ENCODE results near the gene HLTF. TPM values are rescaled to one million over a fixed set of nuclear protein-coding genes. Genes with fewer than 3 reads are reported as not detected.
A peak's percentile ranks its signal among the peaks of the same experiment; 100 is the strongest.

Gene HLTF
- total and polyA plus RNA-seq, 2 of the 13 experiments (the other 11 are each of a cell fraction or from before 2014, with no cell fraction given): 12.0 to 22.9 TPM

DNA sequence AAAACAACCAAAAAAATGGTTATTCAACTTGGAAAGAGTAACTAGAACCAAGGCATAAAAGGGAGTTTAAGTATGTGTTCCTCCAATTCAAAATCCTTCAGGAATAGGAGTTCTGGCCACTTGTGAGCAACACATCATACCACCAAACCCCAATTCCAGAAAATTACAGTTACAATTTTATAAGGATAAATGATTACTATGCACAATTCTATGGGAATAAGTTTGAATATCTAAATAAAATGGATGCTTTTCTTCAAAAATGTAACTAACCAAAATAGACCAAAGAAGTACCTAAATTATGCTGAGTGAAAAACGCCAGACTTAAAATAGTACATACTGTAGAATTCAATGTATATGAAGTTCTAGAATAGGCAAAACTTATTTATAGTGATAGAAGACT is 4.6 kb downstream of the HLTF start:
- ChIA-PET CTCF (ENCODE audit: low intra/inter-chr PET ratio, low total read pairs) (no interaction called here), POLR2A (no interaction called here)
- no peak overlapping the region for H3K9ac ChIP-seq (ENCODE audit: insufficient read depth, low read depth, low read length)
- intact Hi-C loops (cut with micrococcal nuclease; ENCODE audit: unreplicated experiment): loop anchor here (10.0 kb wide), 1 partner anchor 127 kb away; no protein-coding TSS in a partner anchor
- H3K4me3 ChIP-seq (replicated peaks in 1 of 3; ENCODE audit: insufficient read depth in 1 of 3, low read depth in 2 of 3, low read length in 3 of 3): no peak overlapping the region
- H2AFZ ChIP-seq (ENCODE audit: low read length): no peak overlapping the region
- H4K20me1 ChIP-seq (ENCODE audit: insufficient read depth, low read length): no peaks in the 10 kb centered on the region
- no peaks in the 10 kb centered on the region for H3K9me3 ChIP-seq (ENCODE audit: low read length)
- FAIRE-seq (no peak), DNase-seq (ENCODE audit: low spot score) (no peak), ATAC-seq (no peak)
- H3K36me3 ChIP-seq (replicated peaks in 1 of 2; ENCODE audit: control insufficient read depth in 1 of 2, insufficient read depth in 2 of 2, low read length in 2 of 2): peaks cover 0 to 4% of the 10 kb centered on the region in 2 experiments; a peak in 1 of 5 replicates
- H3K79me2 ChIP-seq (ENCODE audit: insufficient read depth, low read length): peaks cover 13% of the 10 kb centered on the region
- no peak overlapping the region for H3K27ac ChIP-seq (ENCODE audit: extremely low read length, insufficient read depth, low read length)
- H3K27me3 ChIP-seq (ENCODE audit: control insufficient read depth in 1 of 2, insufficient read depth in 2 of 2, low read length in 2 of 2): no peaks in the 10 kb centered on the region; a peak in 1 of 5 replicates
- in situ Hi-C loops (cut with HindIII; ENCODE audit: extremely low pct_ligation_motif_present, low pct_unique_long_range_greater_than_20kb): no loop called here
- no TSS peak for BruUV-seq (replicated peaks)
- H3K4me1 ChIP-seq (ENCODE audit: insufficient read depth, low read length): peaks cover 20% of the 10 kb centered on the region
- H3K4me2 ChIP-seq (ENCODE audit: low read depth, low read length): no peak overlapping the region
- peak; percentile 16 to 27; a peak in 2 of 4 replicates for TF ChIP-seq MAFK (conservative IDR thresholded peaks at IDR 0.05 in 1 of 2, IDR thresholded peaks at IDR 0.05 in 1 of 2; ENCODE audit: low read length in 2 of 2)
- TF ChIP-seq, protein P1, sequence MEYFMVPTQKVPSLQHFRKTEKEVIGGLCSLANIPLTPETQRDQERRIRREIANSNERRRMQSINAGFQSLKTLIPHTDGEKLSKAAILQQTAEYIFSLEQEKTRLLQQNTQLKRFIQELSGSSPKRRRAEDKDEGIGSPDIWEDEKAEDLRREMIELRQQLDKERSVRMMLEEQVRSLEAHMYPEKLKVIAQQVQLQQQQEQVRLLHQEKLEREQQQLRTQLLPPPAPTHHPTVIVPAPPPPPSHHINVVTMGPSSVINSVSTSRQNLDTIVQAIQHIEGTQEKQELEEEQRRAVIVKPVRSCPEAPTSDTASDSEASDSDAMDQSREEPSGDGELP (IDR thresholded peaks at IDR 0.05; ENCODE audit: borderline replicate concordance, low read depth): no peak
- TF ChIP-seq XBP1 (CRISPR knock-in tag; IDR thresholded peaks at IDR 0.05): no peak
- TF ChIP-seq CHD4 (IDR thresholded peaks at IDR 0.05; ENCODE audit: borderline replicate concordance, low read length): no peak
- no peak for TF ChIP-seq ZSCAN20 (CRISPR knock-in tag; IDR thresholded peaks at IDR 0.05; ENCODE audit: borderline replicate concordance)
- WGBS (ENCODE audit: low lambda C conversion rate): 93% methylated on average over 1 of the region's 1 CpG

DNA sequence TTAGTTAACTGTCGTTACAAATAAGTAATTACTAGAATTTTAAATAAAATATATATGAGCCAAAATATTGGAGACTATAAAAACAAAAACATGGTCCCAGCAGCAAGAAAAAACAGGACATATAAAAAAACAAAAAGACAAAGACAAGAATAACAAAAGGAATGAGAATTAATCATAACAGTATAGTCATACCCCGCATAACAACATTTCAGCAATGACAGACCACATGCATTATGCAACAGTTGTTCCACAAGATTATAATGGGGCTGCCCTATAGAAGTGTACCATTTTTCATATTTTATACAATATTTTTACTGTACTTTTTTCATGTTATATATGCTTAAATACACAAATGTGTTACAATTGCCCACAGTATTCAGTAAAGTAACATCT is 5.6 kb downstream of the HLTF start:
- ChIA-PET POLR2A (no interaction called here), CTCF (ENCODE audit: low intra/inter-chr PET ratio, low total read pairs) (no interaction called here)
- in situ Hi-C loops (cut with HindIII; ENCODE audit: extremely low pct_ligation_motif_present, low pct_unique_long_range_greater_than_20kb) (no loop called here), intact Hi-C loops (cut with micrococcal nuclease; ENCODE audit: unreplicated experiment) (loop anchor here (10.0 kb wide), 1 partner anchor 126 kb away; no protein-coding TSS in a partner anchor)
- no peak overlapping the region for H3K27ac ChIP-seq (ENCODE audit: extremely low read length, insufficient read depth, low read length)
- no peak for FAIRE-seq
- no peaks in the 10 kb centered on the region for H4K20me1 ChIP-seq (ENCODE audit: insufficient read depth, low read length)
- WGBS (ENCODE audit: low lambda C conversion rate): 97% methylated on average over 2 of the region's 2 CpGs
- H3K9ac ChIP-seq (ENCODE audit: insufficient read depth, low read depth, low read length): no peak overlapping the region
- no peaks in the 10 kb centered on the region; a peak in 1 of 5 replicates for H3K27me3 ChIP-seq (ENCODE audit: control insufficient read depth in 1 of 2, insufficient read depth in 2 of 2, low read length in 2 of 2)
- peaks cover 20% of the 10 kb centered on the region for H3K4me1 ChIP-seq (ENCODE audit: insufficient read depth, low read length)
- no peak overlapping the region for H3K4me3 ChIP-seq (replicated peaks in 1 of 3; ENCODE audit: insufficient read depth in 1 of 3, low read depth in 2 of 3, low read length in 3 of 3)
- H3K4me2 ChIP-seq (ENCODE audit: low read depth, low read length): no peak overlapping the region
- peaks cover 0 to 4% of the 10 kb centered on the region in 2 experiments; a peak in 1 of 5 replicates for H3K36me3 ChIP-seq (replicated peaks in 1 of 2; ENCODE audit: control insufficient read depth in 1 of 2, insufficient read depth in 2 of 2, low read length in 2 of 2)
- H3K79me2 ChIP-seq (ENCODE audit: insufficient read depth, low read length): peaks cover 11% of the 10 kb centered on the region
- BruUV-seq (replicated peaks): no TSS peak
- H2AFZ ChIP-seq (ENCODE audit: low read length): no peak overlapping the region
- no peak for DNase-seq (ENCODE audit: low spot score)
- no peak for ATAC-seq
- no peaks in the 10 kb centered on the region for H3K9me3 ChIP-seq (ENCODE audit: low read length)
- TF ChIP-seq, protein P2, sequence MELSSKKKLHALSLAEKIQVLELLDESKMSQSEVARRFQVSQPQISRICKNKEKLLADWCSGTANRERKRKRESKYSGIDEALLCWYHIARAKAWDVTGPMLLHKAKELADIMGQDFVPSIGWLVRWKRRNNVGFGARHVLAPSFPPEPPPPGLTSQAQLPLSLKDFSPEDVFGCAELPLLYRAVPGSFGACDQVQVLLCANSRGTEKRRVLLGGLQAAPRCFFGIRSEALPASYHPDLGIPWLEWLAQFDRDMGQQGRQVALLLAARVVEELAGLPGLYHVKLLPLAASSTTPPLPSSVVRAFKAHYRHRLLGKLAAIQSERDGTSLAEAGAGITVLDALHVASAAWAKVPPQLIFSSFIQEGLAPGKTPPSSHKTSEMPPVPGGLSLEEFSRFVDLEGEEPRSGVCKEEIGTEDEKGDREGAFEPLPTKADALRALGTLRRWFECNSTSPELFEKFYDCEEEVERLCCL (CRISPR knock-in tag; IDR thresholded peaks at IDR 0.05; ENCODE audit: borderline replicate concordance): no peak
- TF ChIP-seq SNAPC2 (CRISPR knock-in tag; IDR thresholded peaks at IDR 0.05) (no peak), ZNF296 (CRISPR knock-in tag; conservative IDR thresholded peaks at IDR 0.05) (no peak), ZNF251 (CRISPR knock-in tag; IDR thresholded peaks at IDR 0.05) (no peak)
- TF ChIP-seq, protein P3, sequence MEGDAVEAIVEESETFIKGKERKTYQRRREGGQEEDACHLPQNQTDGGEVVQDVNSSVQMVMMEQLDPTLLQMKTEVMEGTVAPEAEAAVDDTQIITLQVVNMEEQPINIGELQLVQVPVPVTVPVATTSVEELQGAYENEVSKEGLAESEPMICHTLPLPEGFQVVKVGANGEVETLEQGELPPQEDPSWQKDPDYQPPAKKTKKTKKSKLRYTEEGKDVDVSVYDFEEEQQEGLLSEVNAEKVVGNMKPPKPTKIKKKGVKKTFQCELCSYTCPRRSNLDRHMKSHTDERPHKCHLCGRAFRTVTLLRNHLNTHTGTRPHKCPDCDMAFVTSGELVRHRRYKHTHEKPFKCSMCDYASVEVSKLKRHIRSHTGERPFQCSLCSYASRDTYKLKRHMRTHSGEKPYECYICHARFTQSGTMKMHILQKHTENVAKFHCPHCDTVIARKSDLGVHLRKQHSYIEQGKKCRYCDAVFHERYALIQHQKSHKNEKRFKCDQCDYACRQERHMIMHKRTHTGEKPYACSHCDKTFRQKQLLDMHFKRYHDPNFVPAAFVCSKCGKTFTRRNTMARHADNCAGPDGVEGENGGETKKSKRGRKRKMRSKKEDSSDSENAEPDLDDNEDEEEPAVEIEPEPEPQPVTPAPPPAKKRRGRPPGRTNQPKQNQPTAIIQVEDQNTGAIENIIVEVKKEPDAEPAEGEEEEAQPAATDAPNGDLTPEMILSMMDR (CRISPR knock-in tag; IDR thresholded peaks at IDR 0.05): no peak
